ENCODE results near the gene PGLYRP1.

Gene PGLYRP1

GRCh38 chr19:45998834-45999233 is 24.0 kb downstream of the PGLYRP1 start:
- Mint-ChIP-seq H3K27me3 (no peaks in the 10 kb centered on the region), H3K27ac (no peak overlapping the region), H3K36me3 (ENCODE audit: low read depth) (peaks cover 7% of the 10 kb centered on the region), H3K4me3 (no peak overlapping the region), H3K4me1 (ENCODE audit: low read depth) (peaks cover 37% of the 10 kb centered on the region), H3K9me3 (no peaks in the 10 kb centered on the region)

GRCh38 chr19:45996933-45997332 is 25.9 kb downstream of the PGLYRP1 start:
- Mint-ChIP-seq H3K4me1 (ENCODE audit: low read depth) (peaks cover 37% of the 10 kb centered on the region), H3K4me3 (no peak overlapping the region), H3K27me3 (no peaks in the 10 kb centered on the region), H3K9me3 (no peaks in the 10 kb centered on the region), H3K36me3 (ENCODE audit: low read depth) (peaks cover 7% of the 10 kb centered on the region), H3K27ac (no peak overlapping the region)

- H3K4me3 Mint-ChIP-seq = no peak overlapping the region
- H3K36me3 Mint-ChIP-seq (ENCODE audit: low read depth) = peaks cover 7% of the 10 kb centered on the region
- H3K27ac Mint-ChIP-seq = no peak overlapping the region
- H3K9me3 Mint-ChIP-seq = no peaks in the 10 kb centered on the region
- H3K27me3 Mint-ChIP-seq = no peaks in the 10 kb centered on the region
- H3K4me1 Mint-ChIP-seq (ENCODE audit: low read depth) = peaks cover 36% of the 10 kb centered on the region
Observed at GRCh38 chr19:45995715-45996385, 27.0 kb downstream of the PGLYRP1 start.

GRCh38 chr19:45994998-45995714 is 27.7 kb downstream of the PGLYRP1 start, which contains the start of gene CCDC61:
TSS of gene CCDC61 (plus strand) at chr19:45995467. CDS start at chr19:46003019, 7,552 bp downstream.
- Mint-ChIP-seq H3K27me3 (peaks cover 4% of the 10 kb centered on the region), H3K4me1 (ENCODE audit: low read depth) (peaks cover 29% of the 10 kb centered on the region), H3K4me3 (no peak within 1 kb of the TSS), H3K36me3 (ENCODE audit: low read depth) (peaks cover 7% of the 10 kb centered on the region), H3K9me3 (no peaks in the 10 kb centered on the region), H3K27ac (no peak within 1 kb of the TSS)

GRCh38 chr19:45994456-45994997 is 28.3 kb downstream of the PGLYRP1 start:
- H3K27ac Mint-ChIP-seq = no peak overlapping the region
- H3K4me3 Mint-ChIP-seq = no peak overlapping the region
- no peaks in the 10 kb centered on the region for H3K9me3 Mint-ChIP-seq
- peaks cover 7% of the 10 kb centered on the region for H3K36me3 Mint-ChIP-seq (ENCODE audit: low read depth)
- peaks cover 23% of the 10 kb centered on the region for H3K4me1 Mint-ChIP-seq (ENCODE audit: low read depth)
- H3K27me3 Mint-ChIP-seq = peaks cover 7% of the 10 kb centered on the region

- Mint-ChIP-seq H3K36me3 (ENCODE audit: low read depth) (no peaks in the 10 kb centered on the region), H3K27me3 (peaks cover 17% of the 10 kb centered on the region), H3K4me1 (ENCODE audit: low read depth) (no peaks in the 10 kb centered on the region), H3K27ac (no peak overlapping the region), H3K9me3 (no peaks in the 10 kb centered on the region), H3K4me3 (no peak overlapping the region)
Observed at GRCh38 chr19:45990113-45990728, 32.6 kb downstream of the PGLYRP1 start.

- Mint-ChIP-seq H3K36me3 (ENCODE audit: low read depth) (no peaks in the 10 kb centered on the region), H3K4me1 (ENCODE audit: low read depth) (no peaks in the 10 kb centered on the region), H3K9me3 (peaks cover 4% of the 10 kb centered on the region), H3K27ac (no peak overlapping the region), H3K27me3 (peaks cover 33% of the 10 kb centered on the region), H3K4me3 (no peak overlapping the region)
Observed at GRCh38 chr19:45985321-45985720, 37.5 kb downstream of the PGLYRP1 start.

- no peak overlapping the region for H3K4me3 Mint-ChIP-seq
- no peaks in the 10 kb centered on the region for H3K4me1 Mint-ChIP-seq (ENCODE audit: low read depth)
- peaks cover 4% of the 10 kb centered on the region for H3K9me3 Mint-ChIP-seq
- H3K27me3 Mint-ChIP-seq = peaks cover 32% of the 10 kb centered on the region
- no peak overlapping the region for H3K27ac Mint-ChIP-seq
- no peaks in the 10 kb centered on the region for H3K36me3 Mint-ChIP-seq (ENCODE audit: low read depth)
Observed at GRCh38 chr19:45981350-45981749, 41.5 kb downstream of the PGLYRP1 start.

GRCh38 chr19:45978156-45978555 is 44.7 kb downstream of the PGLYRP1 start:
- H3K4me1 Mint-ChIP-seq (ENCODE audit: low read depth) = peaks cover 3% of the 10 kb centered on the region
- no peaks in the 10 kb centered on the region for H3K36me3 Mint-ChIP-seq (ENCODE audit: low read depth)
- no peak overlapping the region for H3K27ac Mint-ChIP-seq
- H3K4me3 Mint-ChIP-seq = no peak overlapping the region
- no peaks in the 10 kb centered on the region for H3K9me3 Mint-ChIP-seq
- H3K27me3 Mint-ChIP-seq = peaks cover 45% of the 10 kb centered on the region

- H3K4me1 Mint-ChIP-seq (ENCODE audit: low read depth) = peaks cover 17% of the 10 kb centered on the region
- H3K27me3 Mint-ChIP-seq = peaks cover 52% of the 10 kb centered on the region
- H3K9me3 Mint-ChIP-seq = no peaks in the 10 kb centered on the region
- H3K4me3 Mint-ChIP-seq = no peak overlapping the region
- no peaks in the 10 kb centered on the region for H3K36me3 Mint-ChIP-seq (ENCODE audit: low read depth)
- no peak overlapping the region for H3K27ac Mint-ChIP-seq
Observed at GRCh38 chr19:45976178-45976577, 46.7 kb downstream of the PGLYRP1 start.

- Mint-ChIP-seq H3K27me3 (peaks cover 54% of the 10 kb centered on the region), H3K4me1 (ENCODE audit: low read depth) (peaks cover 19% of the 10 kb centered on the region), H3K27ac (no peak overlapping the region), H3K36me3 (ENCODE audit: low read depth) (no peaks in the 10 kb centered on the region), H3K9me3 (no peaks in the 10 kb centered on the region), H3K4me3 (no peak overlapping the region)
Observed at GRCh38 chr19:45975306-45976070, 47.4 kb downstream of the PGLYRP1 start.

- Mint-ChIP-seq H3K4me3 (no peak within 1 kb of the TSS), H3K27me3 (peaks cover 71% of the 10 kb centered on the region), H3K9me3 (no peaks in the 10 kb centered on the region)
Observed at GRCh38 chr19:45973553-45974338, 49.1 kb downstream of the PGLYRP1 start, which contains the start of gene NOVA2. TSS of gene NOVA2 (minus strand) at chr19:45973865. CDS start at chr19:45973351, 514 bp downstream.

GRCh38 chr19:45972947-45973540 is 49.8 kb downstream of the PGLYRP1 start:
- Mint-ChIP-seq H3K4me1 (ENCODE audit: low read depth) (peaks cover 19% of the 10 kb centered on the region), H3K4me3 (no peak overlapping the region), H3K27me3 (peaks cover 73% of the 10 kb centered on the region), H3K27ac (no peak overlapping the region), H3K9me3 (no peaks in the 10 kb centered on the region), H3K36me3 (ENCODE audit: low read depth) (no peaks in the 10 kb centered on the region)

More at GRCh38 chr19:45973553-45974338, 49.1 kb downstream of the PGLYRP1 start, which contains the start of gene NOVA2:
- H3K4me1 Mint-ChIP-seq (ENCODE audit: low read depth) = peaks cover 19% of the 10 kb centered on the region
- H3K36me3 Mint-ChIP-seq (ENCODE audit: low read depth) = no peaks in the 10 kb centered on the region
- no peak within 1 kb of the TSS for H3K27ac Mint-ChIP-seq

Measured in stimulated activated naive CD8-positive, alpha-beta T cell treated with anti-CD3 and anti-CD28 coated beads, Interleukin-15, Interleukin-2, amounts not matched to agents 100 ng/mL and 50 ng/mL, for 24 hours (primary cell).